ENCODE measurements around the gene EMC10.

Gene EMC10

DNA sequence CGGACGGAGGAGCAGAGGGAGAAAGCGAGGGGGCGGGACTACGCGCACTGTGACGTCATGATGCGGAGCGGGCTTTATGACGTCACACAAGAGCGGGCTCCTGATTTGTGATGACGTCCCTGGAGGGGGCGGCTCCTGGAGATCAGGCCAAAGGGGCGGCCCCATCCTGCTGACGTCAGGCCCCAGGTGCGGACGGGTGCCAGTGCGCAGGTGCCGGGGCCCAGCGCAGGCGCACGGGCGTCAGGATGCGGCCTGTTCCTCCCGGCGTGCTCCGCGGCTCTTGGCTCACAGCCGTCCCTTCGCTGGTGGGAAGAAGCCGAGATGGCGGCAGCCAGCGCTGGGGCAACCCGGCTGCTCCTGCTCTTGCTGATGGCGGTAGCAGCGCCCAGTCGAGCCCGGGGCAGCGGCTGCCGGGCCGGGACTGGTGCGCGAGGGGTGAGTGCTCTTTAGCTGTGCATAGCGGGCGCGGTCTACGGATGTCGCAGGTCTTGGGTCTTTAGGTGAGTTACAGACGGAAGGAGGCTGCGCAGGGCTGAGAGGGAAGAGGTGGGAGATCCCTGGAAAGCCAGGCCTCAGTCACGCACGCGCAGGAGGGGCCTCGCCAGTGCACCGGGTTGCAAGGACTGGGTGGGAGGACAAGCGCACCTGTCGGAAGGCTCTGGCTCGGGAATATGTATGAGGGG is at the start of gene EMC10, which contains the start of gene GARIN5A:
Gene EMC10, plus strand, starts transcription at position 284 of the 683 bp plus-strand sequence. Its CDS starts 38 bp downstream, at position 322.
Gene GARIN5A, minus strand, starts transcription at position 625 of the 683 bp plus-strand sequence. Its CDS starts 460 bp downstream, at position 165.
- peak; percentile 87 for DNase-seq (ENCODE audit: low read depth)
- TF ChIP-seq, protein P1, sequence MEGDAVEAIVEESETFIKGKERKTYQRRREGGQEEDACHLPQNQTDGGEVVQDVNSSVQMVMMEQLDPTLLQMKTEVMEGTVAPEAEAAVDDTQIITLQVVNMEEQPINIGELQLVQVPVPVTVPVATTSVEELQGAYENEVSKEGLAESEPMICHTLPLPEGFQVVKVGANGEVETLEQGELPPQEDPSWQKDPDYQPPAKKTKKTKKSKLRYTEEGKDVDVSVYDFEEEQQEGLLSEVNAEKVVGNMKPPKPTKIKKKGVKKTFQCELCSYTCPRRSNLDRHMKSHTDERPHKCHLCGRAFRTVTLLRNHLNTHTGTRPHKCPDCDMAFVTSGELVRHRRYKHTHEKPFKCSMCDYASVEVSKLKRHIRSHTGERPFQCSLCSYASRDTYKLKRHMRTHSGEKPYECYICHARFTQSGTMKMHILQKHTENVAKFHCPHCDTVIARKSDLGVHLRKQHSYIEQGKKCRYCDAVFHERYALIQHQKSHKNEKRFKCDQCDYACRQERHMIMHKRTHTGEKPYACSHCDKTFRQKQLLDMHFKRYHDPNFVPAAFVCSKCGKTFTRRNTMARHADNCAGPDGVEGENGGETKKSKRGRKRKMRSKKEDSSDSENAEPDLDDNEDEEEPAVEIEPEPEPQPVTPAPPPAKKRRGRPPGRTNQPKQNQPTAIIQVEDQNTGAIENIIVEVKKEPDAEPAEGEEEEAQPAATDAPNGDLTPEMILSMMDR (conservative IDR thresholded peaks at IDR 0.05; ENCODE audit: low read depth, low read length) = no peak
- peak within 1 kb of the TSS; percentile 84 for H3K4me3 ChIP-seq (ENCODE audit: low read length)

DNA sequence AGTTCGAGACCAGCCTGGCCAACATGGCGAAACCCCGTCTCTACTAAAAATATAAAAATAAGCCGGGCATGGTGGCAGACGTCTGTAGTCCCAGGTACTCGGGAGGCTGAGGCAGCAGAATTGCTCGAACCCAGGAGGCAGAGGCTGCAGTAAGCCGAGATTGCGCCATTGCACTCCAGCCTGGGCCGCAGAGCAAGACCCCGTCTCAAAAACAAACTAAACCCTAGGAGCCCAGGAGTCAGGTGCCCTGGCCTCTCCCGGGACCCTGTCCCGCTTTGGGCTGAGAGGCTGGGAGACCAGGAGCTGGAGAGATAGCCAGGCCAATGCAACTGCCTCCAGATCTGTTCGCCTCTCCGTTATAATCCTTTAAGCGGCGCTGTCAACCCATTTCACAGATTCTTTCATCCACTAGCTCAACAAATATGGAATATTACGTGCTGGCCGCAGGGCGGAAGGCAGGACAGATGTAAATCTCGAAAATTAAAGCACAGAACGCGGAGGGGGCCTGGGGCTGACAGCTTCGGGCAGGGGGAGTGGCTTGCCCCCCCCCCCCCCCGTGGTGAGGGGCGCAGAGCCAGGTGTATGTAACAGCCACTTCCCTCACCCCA is 48.9 kb upstream of the EMC10 start:
- TF ChIP-seq, protein P1 (conservative IDR thresholded peaks at IDR 0.05; ENCODE audit: low read depth, low read length) = no peak
- peak overlapping the region; percentile 30 for H3K4me3 ChIP-seq (ENCODE audit: low read length)
- DNase-seq (ENCODE audit: low read depth) = no peak

DNA sequence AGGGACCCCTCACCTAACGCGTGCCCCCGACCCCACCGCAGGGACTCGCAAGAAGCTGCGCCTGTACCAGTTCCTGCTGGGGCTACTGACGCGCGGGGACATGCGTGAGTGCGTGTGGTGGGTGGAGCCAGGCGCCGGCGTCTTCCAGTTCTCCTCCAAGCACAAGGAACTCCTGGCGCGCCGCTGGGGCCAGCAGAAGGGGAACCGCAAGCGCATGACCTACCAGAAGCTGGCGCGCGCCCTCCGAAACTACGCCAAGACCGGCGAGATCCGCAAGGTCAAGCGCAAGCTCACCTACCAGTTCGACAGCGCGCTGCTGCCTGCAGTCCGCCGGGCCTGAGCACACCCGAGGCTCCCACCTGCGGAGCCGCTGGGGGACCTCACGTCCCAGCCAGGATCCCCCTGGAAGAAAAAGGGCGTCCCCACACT is 48.3 kb upstream of the EMC10 start:
- H3K4me3 ChIP-seq (ENCODE audit: low read length) = peak overlapping the region; percentile 30
- TF ChIP-seq, protein P1 (conservative IDR thresholded peaks at IDR 0.05; ENCODE audit: low read depth, low read length) = no peak
- DNase-seq (ENCODE audit: low read depth) = peak; percentile 73

DNA sequence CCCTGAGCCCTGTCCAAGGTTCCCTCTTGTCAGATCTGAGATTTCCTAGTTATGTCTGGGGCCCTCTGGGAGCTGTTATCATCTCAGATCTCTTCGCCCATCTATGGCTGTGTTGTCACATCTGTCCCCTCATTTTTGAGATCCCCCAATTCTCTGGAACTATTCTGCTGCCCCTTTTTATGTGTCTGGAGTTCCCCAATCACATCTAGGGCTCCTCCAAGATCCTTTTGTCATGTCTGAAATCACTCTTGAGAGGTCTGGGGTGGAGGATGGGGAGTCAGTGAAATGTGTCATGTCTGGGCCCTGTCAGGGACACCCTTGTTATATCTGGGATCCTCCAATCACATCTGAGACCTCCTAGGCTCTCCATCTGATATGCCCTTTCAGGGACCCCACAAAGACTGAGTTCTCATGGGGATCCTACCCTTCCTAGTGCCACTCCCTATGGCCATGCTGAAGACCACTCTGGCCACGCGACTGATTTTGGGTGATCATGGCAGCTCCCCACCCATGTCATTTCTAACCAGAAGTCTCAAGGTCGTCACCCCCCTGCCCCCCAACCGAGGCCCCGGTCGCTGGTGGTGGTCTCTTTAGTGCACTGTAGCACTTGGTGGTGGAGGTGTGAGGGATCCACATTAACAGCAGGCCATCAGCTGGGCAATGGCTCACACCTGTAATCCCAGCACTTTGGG is 47.4 kb upstream of the EMC10 start:
- TF ChIP-seq, protein P1 (conservative IDR thresholded peaks at IDR 0.05; ENCODE audit: low read depth, low read length) = no peak
- H3K4me3 ChIP-seq (ENCODE audit: low read length) = no peak overlapping the region
- DNase-seq (ENCODE audit: low read depth) = no peak

DNA sequence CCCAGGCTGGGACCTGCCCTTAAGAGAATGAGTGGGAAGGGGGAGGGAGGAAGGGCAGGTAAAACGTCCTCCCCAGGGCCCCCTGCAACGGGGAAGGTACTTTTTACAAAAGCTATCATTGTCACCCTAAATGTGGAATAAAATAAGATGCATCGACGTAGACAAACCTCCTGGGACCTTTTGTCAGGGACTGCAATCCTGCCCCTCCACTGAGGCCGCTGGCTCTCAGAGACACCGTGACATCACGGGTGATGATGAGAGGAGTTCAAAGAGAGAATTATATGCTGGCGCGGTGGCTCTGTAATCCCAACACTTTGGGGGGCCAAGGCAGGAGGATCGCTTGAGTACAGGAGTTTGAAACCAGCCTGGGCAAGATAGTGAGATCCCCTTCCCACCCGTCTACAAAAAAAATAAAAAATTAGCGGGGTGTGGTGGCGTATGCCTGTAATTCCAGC is 45.4 kb upstream of the EMC10 start:
- TF ChIP-seq, protein P1 (conservative IDR thresholded peaks at IDR 0.05; ENCODE audit: low read depth, low read length) = no peak
- DNase-seq (ENCODE audit: low read depth) = no peak
- peak overlapping the region; percentile 71 for H3K4me3 ChIP-seq (ENCODE audit: low read length)

DNA sequence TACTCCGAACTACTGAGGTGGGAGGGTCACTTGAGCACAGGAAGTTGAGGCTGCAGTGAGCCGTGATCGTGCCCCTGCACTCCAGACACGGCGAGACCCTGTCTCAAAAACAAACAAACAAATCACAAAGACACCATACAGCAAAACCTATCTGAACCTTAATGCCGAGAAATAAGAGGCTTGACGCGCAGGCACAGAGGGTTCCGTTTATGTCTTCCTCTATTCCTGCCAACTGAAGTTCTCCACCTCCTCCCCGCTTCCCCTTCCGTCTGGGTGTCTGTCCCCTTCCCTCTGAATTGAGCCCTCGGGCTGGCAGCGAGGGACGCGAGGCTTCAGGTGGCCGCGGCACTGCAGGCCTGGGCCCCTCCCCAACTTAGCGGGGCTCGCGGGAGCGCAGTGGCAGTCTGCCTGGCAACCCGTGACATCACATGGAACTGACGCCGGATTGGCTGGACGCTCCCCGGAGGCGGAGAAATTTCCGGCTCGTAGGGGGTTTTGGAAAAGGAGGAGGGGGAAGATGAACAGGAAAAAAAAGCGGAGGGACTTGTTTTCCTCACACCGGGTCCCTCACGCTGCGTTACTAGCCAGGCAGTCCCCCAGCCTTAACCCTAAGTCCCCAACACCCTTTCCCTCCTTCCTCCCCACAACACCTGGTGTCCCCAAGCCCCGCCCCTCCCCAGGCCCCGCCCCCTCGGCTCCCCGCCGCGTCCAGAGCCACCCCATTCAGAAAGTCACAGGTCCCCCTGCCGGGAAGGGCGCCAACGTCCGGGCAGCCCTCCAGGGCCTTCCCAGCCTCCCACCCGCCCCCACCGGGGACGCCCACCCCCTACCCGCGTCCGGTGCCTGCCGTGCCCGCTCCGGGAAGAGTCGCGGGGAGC is 44.7 kb upstream of the EMC10 start:
- TF ChIP-seq, protein P1 (conservative IDR thresholded peaks at IDR 0.05; ENCODE audit: low read depth, low read length) = no peak
- H3K4me3 ChIP-seq (ENCODE audit: low read length) = peak overlapping the region; percentile 71

More for the DNA sequence above, 44.7 kb upstream of the EMC10 start:
- peak; percentile 8 for DNase-seq (ENCODE audit: low read depth)

All from retinal pigment epithelial cell (primary cell).